Endometrial microvascular endothelial cells (primary cell): Measurements from ENCODE around the gene HTR1E. TPM values are rescaled to one million over a fixed set of nuclear protein-coding genes. Genes with fewer than 3 reads are reported as not detected.
"Not testable (repeated sequence)": the region's sequence is repeated elsewhere in the genome, so short reads cannot be mapped to it uniquely, and the experiment has no call there.

ENCODE experiments used
- in situ Hi-C: cut with HindIII; loops from 2 replicates; pipeline ENCODE4 v1.10.0; 2017; ENCODE audit warnings: low sequenced_read_pairs, low pct_unique_long_range_greater_than_20kb; ENCODE audit errors: inconsistent ontology term
- total RNA-seq: library from RNA; depleted of rRNA; stranded (reverse); fragments of >200 nt; gene quantifications from one replicate; pipeline ENCODE4 v1.2.3, GENCODE V29; 2015; ENCODE audit errors: inconsistent ontology term

Gene HTR1E
- not detected for total RNA-seq

DNA sequence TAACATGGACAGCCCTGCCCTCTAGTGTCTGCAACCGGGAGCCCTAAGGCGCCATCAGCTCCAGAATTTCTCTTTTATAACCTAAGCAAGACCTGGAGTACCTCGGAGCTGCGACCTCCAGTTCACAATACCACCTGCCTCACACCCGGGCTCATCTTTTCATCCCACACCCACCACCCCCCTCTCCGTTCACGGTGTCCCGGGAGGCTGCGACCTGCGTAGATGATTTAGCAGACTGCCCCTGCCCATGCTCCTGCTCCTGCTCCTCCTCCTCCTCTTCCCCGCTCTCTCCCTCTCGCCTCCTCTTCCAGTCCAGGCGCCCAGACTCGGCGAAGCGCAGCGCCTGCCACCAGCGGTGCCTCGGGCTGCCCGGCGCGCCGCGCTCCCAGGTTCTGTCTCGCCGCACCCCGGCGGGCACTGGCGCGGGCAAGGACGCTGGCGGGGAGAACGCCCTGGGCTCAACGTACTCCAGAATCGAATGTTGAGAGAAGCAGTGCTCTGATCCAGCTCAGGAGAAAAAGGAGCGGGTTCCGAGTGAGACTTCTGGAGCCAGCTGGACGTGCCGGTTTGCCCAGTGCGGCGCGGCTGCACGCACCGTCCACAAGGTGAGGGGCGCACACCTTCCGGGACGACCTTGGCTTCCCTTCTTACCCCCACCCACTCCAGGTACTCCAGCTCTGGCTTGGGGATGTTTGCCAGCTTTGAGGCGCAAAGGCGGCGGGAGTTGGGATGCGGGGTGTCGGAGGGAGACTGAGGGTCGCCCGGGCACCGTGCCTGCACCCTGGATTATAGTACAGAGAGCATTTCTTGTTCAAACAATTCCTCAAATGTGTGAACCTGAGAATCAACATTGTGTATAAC lies at the start of gene HTR1E:
HTR1E (plus strand) TSS at position 310 of the 861 bp plus-strand sequence. CDS start 77,807 bp downstream, outside the sequence.
- in situ Hi-C loops: no loop called here

DNA sequence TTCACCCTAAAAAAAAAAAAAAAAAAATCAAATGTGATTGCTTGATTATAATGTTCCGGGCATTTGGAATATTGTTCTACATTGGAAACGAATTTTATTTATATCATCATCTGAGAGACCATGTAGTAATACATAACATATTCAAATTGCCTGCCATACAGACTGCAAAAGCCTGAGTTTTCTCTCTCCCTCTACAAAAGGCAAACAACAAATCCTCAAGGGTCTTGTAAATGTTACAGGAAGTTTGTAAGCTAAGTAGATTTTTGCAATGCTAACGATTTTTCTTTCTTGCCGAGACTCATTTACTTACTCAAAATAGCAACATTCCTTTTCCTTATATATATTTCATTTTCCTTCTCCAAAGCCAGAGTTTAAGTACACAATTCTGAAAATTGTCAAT lies 49.0 kb upstream of the HTR1E start:
- in situ Hi-C loops: no loop called here

GRCh38 chr6:86897265-86897664 lies 40.1 kb upstream of the HTR1E start:
- in situ Hi-C loops: not testable (repeated sequence)

GRCh38 chr6:86913795-86914194 lies 23.5 kb upstream of the HTR1E start:
- in situ Hi-C loops: no loop called here

DNA sequence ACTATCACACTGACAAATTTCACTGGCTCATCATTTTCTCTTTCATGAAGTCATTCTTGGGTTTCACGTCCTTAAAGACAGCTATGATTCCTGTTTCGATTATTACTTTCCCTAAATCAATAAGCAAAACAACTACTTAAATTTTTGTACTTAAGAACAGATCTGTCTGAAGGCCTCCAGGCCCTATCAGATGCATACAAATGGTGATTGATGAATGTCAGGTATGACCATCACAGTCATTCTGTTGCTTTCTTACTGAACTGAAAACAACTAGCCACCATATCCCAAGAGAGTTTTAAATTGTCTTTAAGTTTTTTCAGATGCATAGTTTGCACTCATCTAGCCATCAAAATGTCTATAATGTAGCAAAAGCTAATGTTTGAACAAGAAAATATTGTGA lies 20.9 kb upstream of the HTR1E start:
- in situ Hi-C loops: no loop called here

- in situ Hi-C loops: not testable (repeated sequence)
Observed at GRCh38 chr6:86927138-86927537, 10.2 kb upstream of the HTR1E start.

DNA sequence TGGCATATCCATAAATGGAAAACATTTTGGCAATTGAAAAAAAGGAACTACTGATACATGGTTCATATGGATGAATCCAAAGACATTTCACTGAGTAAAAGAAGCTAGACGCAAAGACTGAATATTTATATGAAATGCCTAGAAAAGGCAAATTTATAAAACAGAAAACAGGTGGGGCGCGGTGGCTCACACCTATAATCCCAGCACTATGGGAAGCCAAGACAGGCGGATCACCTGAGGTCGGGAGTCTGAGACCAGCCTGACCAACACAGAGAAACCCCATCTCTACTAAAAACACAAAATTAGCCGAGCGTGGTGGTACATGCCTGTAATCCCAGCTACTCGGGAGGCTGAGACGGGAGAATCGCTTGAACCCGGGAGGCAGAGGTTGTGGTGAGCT lies 9.5 kb upstream of the HTR1E start:
- in situ Hi-C loops: not testable (repeated sequence)

GRCh38 chr6:86934365-86934764 lies 3.0 kb upstream of the HTR1E start:
- in situ Hi-C loops: no loop called here

DNA sequence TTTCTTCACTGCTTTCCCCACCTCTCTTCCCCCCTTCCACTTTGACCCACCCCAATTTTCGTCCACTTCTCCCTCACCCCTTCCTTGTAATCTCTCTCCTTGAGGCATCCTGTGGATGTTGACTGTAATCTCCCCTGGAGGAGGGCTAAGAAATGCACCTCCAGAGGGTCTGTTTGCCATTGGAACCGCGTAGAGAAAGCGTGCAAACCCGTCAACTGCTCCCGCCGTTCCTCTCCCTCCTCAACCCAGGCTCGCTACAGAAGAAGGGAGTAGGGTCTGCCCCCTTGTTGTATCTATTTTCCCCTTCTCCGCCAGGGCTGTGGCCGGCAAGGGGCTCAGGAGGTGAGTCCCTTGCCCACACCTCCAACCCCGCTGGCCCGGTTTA lies 502 bp upstream of the HTR1E start:
- in situ Hi-C loops: no loop called here

DNA sequence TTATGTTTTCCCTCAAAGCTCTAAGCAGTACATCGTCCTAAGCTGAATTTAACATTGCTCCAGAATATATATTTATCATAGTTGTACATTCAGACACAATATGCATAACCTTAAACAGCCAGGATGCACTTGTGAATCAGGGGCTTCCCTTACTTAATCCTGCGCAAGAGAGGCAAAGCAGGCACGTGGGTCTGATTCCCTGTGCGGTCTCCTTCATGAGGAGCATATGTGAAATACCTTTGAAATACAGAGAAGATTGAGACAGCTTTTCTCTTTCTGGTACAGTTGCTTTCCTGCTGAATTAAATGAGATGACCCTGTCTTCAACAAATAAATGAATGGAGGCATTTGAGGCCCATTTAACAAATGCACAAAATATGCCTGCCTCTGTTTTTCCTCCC lies 1.5 kb downstream of the HTR1E start:
- in situ Hi-C loops: no loop called here

GRCh38 chr6:86941461-86941860 lies 4.1 kb downstream of the HTR1E start:
- in situ Hi-C loops: no loop called here

DNA sequence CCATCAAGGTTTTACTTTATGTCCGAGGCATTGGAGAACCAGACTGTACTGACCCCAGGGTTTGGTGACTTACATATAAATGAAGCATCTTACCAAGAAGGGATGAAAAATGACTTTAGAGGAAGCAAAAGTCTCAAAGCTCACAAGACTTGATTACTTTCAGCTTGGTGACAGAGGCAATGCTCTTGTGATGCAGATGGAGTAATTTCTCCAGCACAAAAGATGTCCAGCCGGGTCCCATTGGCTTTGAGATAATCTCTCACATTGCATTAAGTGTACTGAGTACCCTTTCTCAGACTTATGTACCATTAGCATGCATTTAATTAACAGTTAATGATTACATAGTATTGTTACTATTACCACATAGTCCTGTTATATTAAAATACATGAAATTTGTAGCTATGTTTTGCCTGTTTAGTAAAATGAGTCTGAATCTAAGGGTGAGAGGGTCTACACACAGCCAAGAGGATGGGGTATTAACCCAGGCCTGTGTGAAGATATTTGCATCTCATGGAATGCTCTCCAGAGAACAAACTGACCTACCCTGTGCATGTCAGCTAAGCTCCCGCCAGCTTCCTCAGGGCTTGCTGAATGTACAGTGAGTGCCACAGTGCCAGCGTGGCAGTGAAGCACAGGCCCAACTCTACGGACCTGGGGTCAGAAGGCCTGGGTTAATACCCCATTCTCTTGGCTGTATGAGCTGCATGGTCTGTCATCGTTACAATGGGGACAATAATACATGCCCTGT lies 5.6 kb downstream of the HTR1E start:
- in situ Hi-C loops: no loop called here

DNA sequence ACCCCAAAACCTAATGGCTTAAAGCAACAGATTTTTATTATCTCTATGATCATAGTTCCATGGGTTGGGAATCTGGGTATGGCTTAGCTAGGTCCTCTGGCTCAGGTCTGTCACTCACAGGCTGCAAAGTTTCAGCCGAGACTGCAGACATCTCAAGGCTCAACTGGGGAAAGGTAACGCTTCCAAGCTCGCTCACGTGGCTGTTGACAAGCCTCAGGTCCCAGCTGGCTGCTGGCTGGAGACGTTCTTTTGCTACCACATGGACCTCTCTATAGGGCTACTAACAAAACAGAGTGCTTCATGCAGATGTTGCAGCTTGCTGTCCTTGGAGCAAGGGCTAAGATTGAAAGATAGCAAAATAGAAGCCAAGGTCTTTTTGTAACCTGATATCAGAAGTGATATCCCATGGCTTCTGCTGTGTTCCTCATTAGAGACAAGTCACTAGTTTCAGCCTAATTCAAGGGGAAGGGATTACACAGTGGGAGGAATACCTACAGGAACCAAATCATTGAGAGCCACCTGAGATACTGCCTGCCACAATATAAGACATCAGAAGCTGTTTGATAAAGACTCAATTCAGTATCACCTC lies 6.6 kb downstream of the HTR1E start:
- in situ Hi-C loops: no loop called here

DNA sequence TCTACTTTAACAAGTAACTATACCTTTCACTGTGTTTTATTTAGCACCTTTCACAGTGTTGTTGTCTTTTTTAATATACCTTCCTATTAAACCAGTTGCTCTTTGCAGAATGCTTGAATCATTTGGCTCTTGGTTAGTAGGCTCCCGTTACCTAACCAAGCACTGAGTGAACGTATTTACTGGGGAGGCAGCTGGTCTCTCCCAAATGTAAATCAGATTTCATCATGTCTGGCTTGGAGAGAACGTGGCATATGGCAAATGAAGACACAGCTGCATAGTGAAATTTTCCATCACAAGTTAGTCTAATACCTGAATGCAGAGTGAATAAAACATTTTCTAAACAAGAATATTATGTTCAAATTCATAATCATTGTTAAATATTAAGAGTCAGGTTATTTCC lies 12.4 kb downstream of the HTR1E start:
- in situ Hi-C loops: no loop called here

GRCh38 chr6:86952991-86953390 lies 15.7 kb downstream of the HTR1E start:
- in situ Hi-C loops: no loop called here

- in situ Hi-C loops: no loop called here
Observed at GRCh38 chr6:86959656-86960055, 22.3 kb downstream of the HTR1E start.

GRCh38 chr6:86961455-86962200 lies 24.3 kb downstream of the HTR1E start:
- in situ Hi-C loops: no loop called here

- in situ Hi-C loops: no loop called here
Observed at GRCh38 chr6:86963352-86963751, 26.0 kb downstream of the HTR1E start.

GRCh38 chr6:86964029-86964579 lies 26.8 kb downstream of the HTR1E start:
- in situ Hi-C loops: no loop called here
